ENCODE measurements around the gene CYSRT1.

The CYSRT1 gene

DNA sequence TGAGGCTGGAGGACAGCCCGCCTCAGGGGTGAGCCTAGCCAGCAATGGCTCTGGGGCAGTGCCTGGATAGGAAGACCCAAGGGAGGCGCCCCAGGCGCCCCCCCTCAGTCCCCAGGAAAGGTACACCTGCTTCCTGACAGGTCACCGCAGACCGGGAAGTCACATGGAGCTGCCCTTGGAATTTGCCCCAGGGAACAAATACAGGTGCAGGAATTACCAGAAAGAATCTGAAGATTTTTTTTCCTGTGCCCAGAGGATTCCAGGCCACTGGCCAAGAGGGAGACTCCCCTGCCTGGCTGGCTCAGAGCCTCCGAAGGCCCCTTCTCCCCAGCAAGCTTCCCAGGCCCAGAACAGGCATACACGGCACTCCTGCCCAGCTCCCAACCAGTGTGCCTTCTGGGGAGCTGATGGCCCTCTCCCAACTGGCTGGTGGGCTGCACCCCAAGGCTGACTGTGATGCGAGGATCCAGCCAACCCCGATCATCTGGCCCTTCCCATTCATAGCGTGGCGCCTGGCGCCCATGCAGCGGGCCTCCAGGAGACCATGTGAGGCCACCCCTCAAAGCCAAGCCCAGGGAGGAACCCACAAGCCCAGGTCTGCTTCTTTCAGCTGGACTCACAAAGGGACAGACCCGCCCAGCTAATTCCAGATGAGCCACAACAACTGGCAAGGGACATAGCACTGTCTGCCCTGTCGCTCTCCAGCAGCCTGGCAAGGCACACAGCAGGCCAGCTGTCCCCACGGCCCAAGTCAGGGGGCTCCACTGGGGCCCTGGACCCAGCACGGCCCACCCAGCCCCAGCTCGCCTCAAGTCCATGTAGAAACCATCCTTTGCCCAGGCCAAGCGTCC is 26.7 kb upstream of the CYSRT1 start:
- no peak overlapping the region for H3K4me3 ChIP-seq (ENCODE audit: low read depth, low read length)
- no peak for TF ChIP-seq CTCF (IDR thresholded peaks at IDR 0.05; ENCODE audit: borderline replicate concordance, insufficient read depth, low read depth, low read length)

- peak overlapping the region; percentile 2 for H3K4me3 ChIP-seq (ENCODE audit: low read depth, low read length)
- no peak for TF ChIP-seq CTCF (IDR thresholded peaks at IDR 0.05; ENCODE audit: borderline replicate concordance, insufficient read depth, low read depth, low read length)
Observed at GRCh38 chr9:137198902-137199283, 26.1 kb upstream of the CYSRT1 start.

DNA sequence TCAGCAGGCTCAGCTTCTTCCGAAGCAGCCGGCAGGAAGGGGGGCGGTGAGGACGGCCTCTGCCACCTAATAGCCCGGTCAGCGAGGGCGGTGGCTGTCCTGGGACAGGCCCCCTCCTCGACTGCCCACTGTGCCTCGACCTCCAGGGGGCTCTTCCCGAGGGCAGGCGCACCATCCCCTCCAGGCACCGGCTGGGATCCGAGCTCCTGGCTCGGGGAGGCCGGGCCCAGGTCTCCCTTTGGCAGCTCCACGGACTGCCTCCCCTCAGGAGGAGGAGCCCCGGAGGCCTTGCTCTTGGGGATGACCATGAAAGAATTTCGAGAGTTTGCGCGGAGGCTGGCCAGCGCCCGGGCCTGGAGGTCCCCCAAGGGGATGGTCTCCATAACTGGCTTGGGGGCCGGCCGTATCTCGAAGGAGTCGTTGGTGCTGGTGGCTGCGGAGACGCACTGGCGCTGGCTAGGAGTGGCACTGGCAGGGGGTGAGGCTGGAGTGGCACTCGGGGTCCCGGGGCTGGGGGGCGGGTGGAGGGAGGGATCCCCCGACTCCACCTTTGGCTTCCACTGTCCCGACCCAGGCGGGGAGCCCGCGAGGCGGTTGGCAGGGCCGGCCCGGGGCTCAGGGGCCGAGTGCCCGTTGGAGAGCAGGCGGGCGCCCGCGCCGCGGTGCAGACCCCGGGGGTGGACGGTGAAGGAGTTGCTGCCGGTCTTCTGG is 25.4 kb upstream of the CYSRT1 start:
- TF ChIP-seq CTCF (IDR thresholded peaks at IDR 0.05; ENCODE audit: borderline replicate concordance, insufficient read depth, low read depth, low read length), result no peak
- H3K4me3 ChIP-seq (ENCODE audit: low read depth, low read length), result peak overlapping the region; percentile 45

DNA sequence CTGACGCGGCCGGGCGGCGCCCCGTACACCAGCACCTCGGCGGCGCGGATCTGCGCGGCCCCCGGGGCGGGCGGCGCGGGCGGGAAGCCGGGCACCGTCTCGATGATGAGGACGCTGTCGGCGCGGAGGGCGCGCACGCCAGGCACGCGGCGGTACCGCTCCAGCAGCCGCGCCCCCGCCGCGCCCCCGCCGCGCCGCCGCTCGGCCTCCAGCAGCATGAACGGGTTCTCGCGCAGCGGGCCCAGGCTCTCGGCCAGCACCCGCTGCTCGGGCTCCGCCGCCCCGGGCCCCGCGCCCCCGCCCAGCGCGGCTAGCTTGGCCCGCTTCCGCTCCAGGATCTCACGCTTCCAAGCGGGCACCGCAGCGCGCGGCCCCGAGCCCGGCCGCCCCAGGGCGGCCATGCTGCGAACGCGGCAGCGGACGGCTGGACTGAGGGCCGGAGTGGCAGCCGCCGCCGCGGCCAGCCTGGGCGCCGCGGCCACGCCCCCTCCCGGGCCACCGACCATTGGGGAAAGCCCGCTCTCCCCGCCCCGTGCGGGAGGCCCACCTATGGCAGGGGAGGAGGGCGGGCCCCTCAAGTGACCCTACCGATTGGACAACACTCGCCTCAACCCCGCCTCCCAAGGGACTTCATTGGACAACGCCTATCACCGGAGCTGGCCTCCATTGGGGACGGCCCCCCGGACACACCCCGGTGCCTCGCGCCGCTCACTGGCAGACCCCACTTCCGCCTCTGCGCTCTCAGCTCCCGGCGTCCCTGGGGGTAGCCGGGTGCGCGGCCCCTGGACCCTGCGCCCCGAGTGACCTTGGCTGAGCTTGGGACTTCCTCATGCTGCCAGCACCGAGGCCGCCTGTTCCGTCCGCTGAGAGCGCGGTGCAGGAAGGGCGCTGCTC is 24.4 kb upstream of the CYSRT1 start, which contains the start of gene TPRN:
Gene TPRN (minus strand): TSS at position 431 of the 894 bp plus-strand sequence. CDS start 30 bp downstream, at position 401.
- peak within 1 kb of the TSS; percentile 65 for H3K4me3 ChIP-seq (ENCODE audit: low read depth, low read length)
- no peak for TF ChIP-seq CTCF (IDR thresholded peaks at IDR 0.05; ENCODE audit: borderline replicate concordance, insufficient read depth, low read depth, low read length)

- no peak for TF ChIP-seq CTCF (IDR thresholded peaks at IDR 0.05; ENCODE audit: borderline replicate concordance, insufficient read depth, low read depth, low read length)
- peak overlapping the region; percentile 65 for H3K4me3 ChIP-seq (ENCODE audit: low read depth, low read length)
Observed at GRCh38 chr9:137201205-137201868, 23.6 kb upstream of the CYSRT1 start.

DNA sequence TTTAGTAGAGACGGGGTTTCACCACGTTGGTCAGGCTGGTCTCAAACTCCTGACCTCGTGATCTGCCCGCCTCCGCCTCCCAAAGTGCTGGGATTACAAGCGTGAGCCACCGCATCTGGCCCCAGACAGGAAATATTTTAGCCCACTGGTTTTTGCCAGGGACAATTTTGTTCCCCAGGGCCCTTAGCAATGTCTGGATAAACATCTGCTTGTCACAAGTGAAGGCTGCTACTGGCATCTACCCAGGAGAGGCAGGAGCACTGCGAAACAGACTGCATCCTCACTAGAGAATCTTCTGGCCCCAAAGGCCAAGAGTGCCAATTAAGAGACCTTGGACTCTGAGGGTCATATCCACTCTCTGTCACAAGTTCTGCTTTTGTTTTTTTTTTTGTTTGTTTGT is 22.0 kb upstream of the CYSRT1 start:
- H3K4me3 ChIP-seq (ENCODE audit: low read depth, low read length), result no peak overlapping the region
- TF ChIP-seq CTCF (IDR thresholded peaks at IDR 0.05; ENCODE audit: borderline replicate concordance, insufficient read depth, low read depth, low read length), result no peak
